GM10266 (cell line): ENCODE data around the gene TREML4.
"Not testable (repeated sequence)": the region's sequence is repeated elsewhere in the genome, so short reads cannot be mapped to it uniquely, and the experiment has no call there.

Experiments
- DNase-seq: peaks from one replicate; pipeline ENCODE4 v3.0.0; 2012; ENCODE audit errors: extremely low spot score
- CTCF ChIP-seq: IDR thresholded peaks from 2 replicates; pipeline ENCODE4 v1.5.1; 2012; ENCODE audit warnings: mild to moderate bottlenecking, low read depth; ENCODE audit not compliant: control insufficient read depth, insufficient read depth; ENCODE audit errors: missing control alignments

The TREML4 gene

GRCh38 chr6:41187924-41188886 lies 39.9 kb upstream of the TREML4 start:
- no peak for TF ChIP-seq CTCF
- no peak for DNase-seq

GRCh38 chr6:41189046-41189445 lies 39.1 kb upstream of the TREML4 start:
- not testable (repeated sequence) for DNase-seq

- DNase-seq, result no peak
- TF ChIP-seq CTCF, result no peak
These were observed 38.2 kb upstream of the TREML4 start for GRCh38 chr6:41189967-41190366.

GRCh38 chr6:41190791-41191190 lies 37.4 kb upstream of the TREML4 start:
- TF ChIP-seq CTCF, result no peak

GRCh38 chr6:41191569-41191968 lies 36.6 kb upstream of the TREML4 start:
- peak; percentile 49 for TF ChIP-seq CTCF
- peak; percentile 40 for DNase-seq

More at GRCh38 chr6:41190791-41191190, 37.4 kb upstream of the TREML4 start:
- DNase-seq, result no peak

- DNase-seq, result no peak
- TF ChIP-seq CTCF, result no peak
These were observed 34.9 kb upstream of the TREML4 start for GRCh38 chr6:41193171-41193734.

- DNase-seq, result no peak
- no peak for TF ChIP-seq CTCF
These were observed 34.3 kb upstream of the TREML4 start for GRCh38 chr6:41193884-41194283.
